Right lobe of liver (tissue), 4 donors: ENCODE results near the gene VASN.

Experiments
- CTCF ChIP-seq, 4 donors: fragments of 200-600 bp in 3 of 4; fragments of 450-650 bp in 1 of 4; IDR thresholded peaks; one replicate each; pipeline versions ENCODE4 v1.5.1 to v1.8.0; 2016 to 2022; ENCODE audit warnings: antibody characterized with exemption in 4 of 4, mild to moderate bottlenecking in 2 of 4
- POLR2A ChIP-seq: fragments of 450-650 bp; IDR thresholded peaks from one replicate; pipeline ENCODE4 v1.6.1; 2017; ENCODE audit warnings: antibody characterized with exemption, mild to moderate bottlenecking
- donor health status: DM: no; HTN: no; CAD: no.
- donor health status: DM: no; HTN: no; CAD: no.
- donor health status: DM: no; HTN: yes; CAD: no.

DNA sequence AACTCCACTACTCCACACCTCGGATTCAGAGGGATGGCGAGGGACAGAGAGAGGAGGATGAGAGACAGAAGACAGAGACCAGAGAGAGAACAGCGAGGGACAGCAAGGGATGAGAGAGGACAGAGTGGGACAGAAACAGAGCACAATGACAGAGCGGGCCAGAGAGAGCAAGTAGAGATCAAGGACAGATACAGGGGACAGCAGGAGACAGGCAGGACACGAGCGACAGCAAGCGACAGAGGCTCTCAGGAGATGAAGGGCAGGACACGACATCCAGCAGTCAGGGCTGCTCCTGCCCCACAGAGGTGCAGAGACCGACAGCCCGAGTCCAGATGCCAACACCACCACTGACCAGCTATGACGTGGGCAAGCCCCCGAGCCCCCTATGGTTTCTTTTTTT lies 29.9 kb downstream of the VASN start:
- TF ChIP-seq CTCF (IDR thresholded peaks at IDR 0.05) (no peak), POLR2A (no peak)
